Transverse colon (tissue), 4 donors: ENCODE results near the gene C4orf54. TPM values are rescaled to one million over a fixed set of nuclear protein-coding genes. Genes with fewer than 3 reads are reported as not detected.

Experiments used
- DNase-seq: peaks from one replicate; pipeline ENCODE4 v3.0.0-alpha.2; 2019
- H3K27ac ChIP-seq, 4 donors: fragments of 200-600 bp; sonication (generic); 2 replicates each; pipeline ENCODE4 v1.5.1; 2016 to 2018; ENCODE audit warnings: inconsistent platforms in 4 of 4
- H3K27me3 ChIP-seq: fragments of 200-600 bp; sonication (generic); 2 replicates; pipeline ENCODE4 v1.5.1; 2017; ENCODE audit warnings: inconsistent platforms
- H3K36me3 ChIP-seq, 4 donors: fragments of 200-600 bp; sonication (generic); 2 replicates each; pipeline ENCODE4 v1.5.1; 2017 to 2019; ENCODE audit warnings: inconsistent platforms in 4 of 4
- H3K4me1 ChIP-seq, 4 donors: fragments of 200-600 bp; sonication (generic); 2 replicates each; pipeline ENCODE4 v1.5.1; 2017 to 2020; ENCODE audit warnings: inconsistent platforms in 4 of 4
- H3K4me3 ChIP-seq, 4 donors: fragments of 200-600 bp; sonication (generic); 1 replicate in 1 of 4; 2 replicates in 3 of 4; pipeline versions ENCODE4 v1.5.1 to v1.6.1; 2017 to 2019; ENCODE audit warnings: inconsistent platforms in 4 of 4
- H3K9me3 ChIP-seq, 2 donors: fragments of 200-600 bp; sonication (generic); 2 replicates each; pipeline ENCODE4 v1.5.1; 2017 to 2019; ENCODE audit warnings: inconsistent platforms in 2 of 2
- CTCF ChIP-seq, 5 experiments: fragments of 200-600 bp in 3 of 5; fragments of 450-650 bp in 2 of 5; sonication (generic) in 3 of 5; IDR thresholded peaks; 1 replicate in 2 of 5; 2 replicates in 3 of 5; pipeline ENCODE4 v1.5.1; 2016 to 2017; ENCODE audit warnings: antibody characterized with exemption in 5 of 5, inconsistent platforms in 3 of 5, mild to moderate bottlenecking in 2 of 5, moderate library complexity in 1 of 5
- EP300 ChIP-seq: sonication (generic); formaldehyde crosslinking; IDR thresholded peaks from one replicate; pipeline ENCODE4 v1.6.1; 2017; ENCODE audit warnings: antibody characterized with exemption, low read depth
- POLR2A ChIP-seq: fragments of 450-650 bp; IDR thresholded peaks from one replicate; pipeline ENCODE4 v1.6.1; 2016; ENCODE audit warnings: antibody characterized with exemption, mild to moderate bottlenecking, moderate library complexity
- POLR2AphosphoS5 ChIP-seq, 3 donors: sonication (generic); formaldehyde crosslinking; IDR thresholded peaks; one replicate each; pipeline ENCODE4 v1.6.1; 2016; ENCODE audit warnings: antibody characterized with exemption in 3 of 3
- WGBS, 2 donors: methylation state at CpG; one replicate each; pipeline ENCODE4 v1.1.5; 2018; ENCODE audit warnings: low coverage in 1 of 2; 5-methylcytosine and 5-hydroxymethylcytosine counted together
- in situ Hi-C, 4 donors: fragments of 200-750 bp; cut with MboI; loops; one replicate each; pipeline versions ENCODE4 v1.15.0 to v1.15.1; 2017; ENCODE audit warnings: low sequenced_read_pairs in 3 of 4, low pct_ligation_motif_present in 1 of 4, low pct_unique_long_range_greater_than_20kb in 1 of 4
- intact Hi-C: fragments of 100-400 bp; cut with DNase I; formaldehyde crosslinking; loops from one replicate; pipeline ENCODE4 v1.15.1; 2023; ENCODE audit warnings: low total_unique reads
- total RNA-seq, 4 donors: library from RNA; depleted of rRNA; stranded (reverse); fragments of >200 nt; gene quantifications; one replicate each; pipeline ENCODE4 v1.1.0, GENCODE V29; 2016

C4orf54 gene
- total RNA-seq, 4 donors from 2014 or later = not detected

GRCh38 chr4:99649208-99649607 lies 8.4 kb downstream of the C4orf54 start:
- no peak overlapping the region for H3K27ac ChIP-seq
- in situ Hi-C loops = no loop called here
- 92% methylated on average over 8 of the region's 9 CpGs; no CpG with 5 or more reads in 1 of the 2 donors for WGBS, 2 donors

DNA sequence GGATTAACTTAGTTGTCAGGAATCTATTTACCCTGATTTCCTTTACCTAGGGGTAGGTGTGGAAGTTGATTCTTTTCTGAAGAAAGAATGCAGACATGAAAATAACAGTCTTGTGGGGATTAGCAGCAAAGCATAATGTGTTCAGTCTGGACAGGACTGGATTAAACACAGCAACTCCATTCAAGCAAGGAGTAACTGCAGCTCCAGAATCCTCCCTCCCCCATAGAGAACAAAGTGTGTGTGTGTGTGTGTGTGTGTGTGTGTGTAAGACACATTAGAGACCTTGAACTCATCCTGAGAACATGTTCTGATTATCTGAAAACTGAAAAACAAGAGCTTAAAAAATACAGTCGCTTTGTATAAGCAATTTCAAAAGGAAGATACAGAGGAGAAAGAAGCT lies 9.3 kb downstream of the C4orf54 start:
- H3K36me3 ChIP-seq = no peaks in the 10 kb centered on the region
- in situ Hi-C loops (no loop called here), intact Hi-C loops (no loop called here)
- no peaks in the 10 kb centered on the region for H3K9me3 ChIP-seq
- H3K27ac ChIP-seq = no peak overlapping the region
- TF ChIP-seq POLR2AphosphoS5 (IDR thresholded peaks at IDR 0.05) = no peak
- H3K27me3 ChIP-seq = no peaks in the 10 kb centered on the region
- no peaks in the 10 kb centered on the region for H3K4me1 ChIP-seq
- DNase-seq = no peak
- WGBS, 2 donors = 76 to 83% methylated on average over 1 of the region's 1 CpG
- no peak overlapping the region for H3K4me3 ChIP-seq

More at GRCh38 chr4:99649208-99649607, 8.4 kb downstream of the C4orf54 start:
- Histone ChIP-seq H3K9me3 (no peaks in the 10 kb centered on the region), H3K4me3 (no peak overlapping the region), H3K36me3 (no peaks in the 10 kb centered on the region), H3K27me3 (no peaks in the 10 kb centered on the region), H3K4me1 (no peaks in the 10 kb centered on the region)
- DNase-seq = no peak
- TF ChIP-seq POLR2AphosphoS5 (IDR thresholded peaks at IDR 0.05) = no peak
- TF ChIP-seq CTCF (IDR thresholded peaks at IDR 0.05) = no peak
- TF ChIP-seq POLR2A = no peak
- TF ChIP-seq EP300 = no peak
- intact Hi-C loops = no loop called here

DNA sequence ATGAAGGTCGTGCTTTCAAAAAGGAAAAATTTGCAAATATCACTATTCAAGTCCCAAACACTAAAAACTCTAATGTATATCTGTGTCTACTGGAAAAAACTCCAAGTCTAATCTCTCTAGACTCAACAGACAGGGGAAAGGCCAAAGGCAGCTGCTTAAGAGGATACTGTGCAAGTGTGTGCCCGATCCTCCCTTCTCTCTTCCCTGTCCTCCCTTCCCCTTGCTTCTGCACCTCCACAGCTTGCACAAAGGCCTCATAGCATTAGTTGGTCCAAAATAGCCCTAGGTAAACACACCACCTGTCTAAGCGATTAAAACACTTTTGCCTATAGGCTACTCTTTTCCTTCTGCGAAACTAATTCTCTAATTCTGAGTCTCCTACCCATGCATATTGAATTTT lies 10.6 kb downstream of the C4orf54 start:
- Histone ChIP-seq H3K4me3 (no peak overlapping the region), H3K36me3 (no peaks in the 10 kb centered on the region), H3K27ac (no peak overlapping the region), H3K27me3 (no peaks in the 10 kb centered on the region), H3K9me3 (no peaks in the 10 kb centered on the region), H3K4me1 (no peaks in the 10 kb centered on the region)
- no peak for DNase-seq
- WGBS, 2 donors = 86 to 89% methylated on average over 4 of the region's 4 CpGs
- in situ Hi-C loops = no loop called here
- intact Hi-C loops = no loop called here
- TF ChIP-seq CTCF (IDR thresholded peaks at IDR 0.05) (no peak), EP300 (no peak), POLR2AphosphoS5 (IDR thresholded peaks at IDR 0.05) (no peak), POLR2A (no peak)

DNA sequence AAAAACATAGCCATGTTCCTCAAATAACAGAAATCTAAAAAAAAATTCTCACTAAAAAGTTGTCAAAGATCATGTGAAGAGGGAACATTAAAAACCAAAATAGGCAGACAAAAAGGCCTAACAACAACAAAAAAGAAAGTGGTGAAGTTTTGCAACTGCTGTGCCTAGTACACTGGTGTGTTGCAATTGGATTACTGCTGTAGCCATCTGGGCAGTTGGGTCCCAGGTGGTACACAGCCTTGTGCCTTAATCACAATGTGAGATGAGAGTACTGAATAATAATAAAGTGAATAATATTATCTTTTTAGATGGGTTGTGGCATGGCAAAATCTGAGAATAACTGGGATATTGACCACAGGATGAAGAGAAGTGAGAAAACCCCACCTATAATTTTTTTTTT lies 12.0 kb downstream of the C4orf54 start:
- no peaks in the 10 kb centered on the region for H3K9me3 ChIP-seq
- DNase-seq = no peak
- H3K4me3 ChIP-seq = no peak overlapping the region
- H3K4me1 ChIP-seq = no peaks in the 10 kb centered on the region
- intact Hi-C loops = no loop called here
- H3K36me3 ChIP-seq = no peaks in the 10 kb centered on the region
- no peaks in the 10 kb centered on the region for H3K27me3 ChIP-seq
- TF ChIP-seq EP300 = no peak
- TF ChIP-seq POLR2A = no peak
- TF ChIP-seq POLR2AphosphoS5 (IDR thresholded peaks at IDR 0.05) = no peak
- TF ChIP-seq CTCF (IDR thresholded peaks at IDR 0.05) = no peak
- H3K27ac ChIP-seq = no peak overlapping the region
- in situ Hi-C loops = no loop called here

DNA sequence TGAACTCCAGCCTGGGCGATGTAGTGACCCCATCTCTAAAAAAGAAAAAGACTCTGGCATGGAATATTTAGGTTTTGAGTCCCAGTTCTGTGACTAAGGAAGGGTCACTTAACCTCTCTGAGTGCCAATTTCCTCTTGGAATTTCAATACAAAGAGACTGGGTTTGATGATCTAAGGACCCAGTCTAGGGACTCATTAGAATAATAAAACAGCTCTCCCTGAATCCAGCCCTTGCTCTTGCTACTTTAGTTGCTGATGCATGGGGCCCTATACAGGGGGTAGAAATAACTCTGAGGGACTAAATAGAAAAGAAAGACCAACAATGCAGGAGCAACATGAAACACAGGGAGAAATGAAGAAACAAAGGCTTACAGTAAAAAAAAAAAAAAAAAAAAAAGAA lies 12.6 kb downstream of the C4orf54 start:
- H3K27me3 ChIP-seq = no peaks in the 10 kb centered on the region
- in situ Hi-C loops (no loop called here), intact Hi-C loops (no loop called here)
- no peaks in the 10 kb centered on the region for H3K4me1 ChIP-seq
- TF ChIP-seq POLR2A = no peak
- TF ChIP-seq EP300 = no peak
- no peak for TF ChIP-seq CTCF (IDR thresholded peaks at IDR 0.05)
- TF ChIP-seq POLR2AphosphoS5 (IDR thresholded peaks at IDR 0.05) = no peak
- no peaks in the 10 kb centered on the region for H3K36me3 ChIP-seq
- WGBS, 2 donors = 80 to 94% methylated on average over 1 of the region's 1 CpG
- H3K4me3 ChIP-seq = no peak overlapping the region
- no peaks in the 10 kb centered on the region for H3K9me3 ChIP-seq
- no peak for DNase-seq
- H3K27ac ChIP-seq = no peak overlapping the region
